Hepatocyte (in vitro differentiated cells): Measurements from ENCODE around the gene ZFYVE28.

Experiments used
- EZH2 ChIP-seq: fragments of 200-600 bp; sonication (generic); IDR thresholded peaks from 2 replicates; pipeline ENCODE4 v1.6.1; 2016; ENCODE audit warnings: antibody characterized with exemption, mild to moderate bottlenecking, borderline replicate concordance
- TF ChIP-seq, protein P1 (sequence below): fragments of 200-600 bp; sonication (generic); IDR thresholded peaks from 2 replicates; pipeline ENCODE4 v1.5.1; 2016; ENCODE audit warnings: antibody characterized with exemption, mild to moderate bottlenecking; ENCODE audit not compliant: poor library complexity

DNA sequence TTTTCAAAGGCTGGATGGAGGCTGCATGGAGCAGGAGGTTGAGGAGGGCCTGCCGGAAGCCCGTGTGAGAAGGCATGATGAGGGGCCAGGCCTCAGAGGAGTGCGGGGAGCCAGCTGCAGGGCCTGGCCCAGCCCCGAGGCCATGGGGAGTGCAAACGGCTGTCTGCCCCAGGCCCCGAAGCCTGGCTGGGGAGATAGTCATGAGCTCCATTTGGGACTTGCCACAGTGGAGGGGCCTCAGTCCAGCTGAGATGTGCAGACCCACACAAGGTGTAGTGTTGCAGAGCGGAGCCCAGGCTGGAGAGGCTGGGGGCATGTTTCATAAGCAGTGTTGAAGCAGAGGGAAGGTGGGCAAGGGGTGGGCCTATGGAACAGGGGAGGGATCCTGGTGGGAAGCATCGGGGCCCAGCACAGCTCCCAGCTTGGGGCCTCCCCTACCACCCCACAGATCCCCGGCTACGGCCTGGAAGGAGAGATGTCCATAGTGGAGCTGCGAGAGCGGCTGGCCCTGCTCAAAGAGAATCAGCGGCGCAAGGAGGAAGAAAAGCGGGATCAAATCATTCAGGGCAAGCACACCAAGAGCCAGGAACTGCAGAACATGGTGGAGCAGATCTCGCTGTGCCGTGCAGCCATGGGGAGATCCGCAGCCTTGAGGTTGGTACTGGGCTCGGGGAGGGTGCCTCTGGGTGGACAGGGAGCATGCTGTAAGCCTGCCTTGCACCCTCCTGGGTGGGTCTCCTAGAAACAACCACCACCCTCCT, 41.3 kb upstream of the ZFYVE28 start:
- TF ChIP-seq, protein P1, sequence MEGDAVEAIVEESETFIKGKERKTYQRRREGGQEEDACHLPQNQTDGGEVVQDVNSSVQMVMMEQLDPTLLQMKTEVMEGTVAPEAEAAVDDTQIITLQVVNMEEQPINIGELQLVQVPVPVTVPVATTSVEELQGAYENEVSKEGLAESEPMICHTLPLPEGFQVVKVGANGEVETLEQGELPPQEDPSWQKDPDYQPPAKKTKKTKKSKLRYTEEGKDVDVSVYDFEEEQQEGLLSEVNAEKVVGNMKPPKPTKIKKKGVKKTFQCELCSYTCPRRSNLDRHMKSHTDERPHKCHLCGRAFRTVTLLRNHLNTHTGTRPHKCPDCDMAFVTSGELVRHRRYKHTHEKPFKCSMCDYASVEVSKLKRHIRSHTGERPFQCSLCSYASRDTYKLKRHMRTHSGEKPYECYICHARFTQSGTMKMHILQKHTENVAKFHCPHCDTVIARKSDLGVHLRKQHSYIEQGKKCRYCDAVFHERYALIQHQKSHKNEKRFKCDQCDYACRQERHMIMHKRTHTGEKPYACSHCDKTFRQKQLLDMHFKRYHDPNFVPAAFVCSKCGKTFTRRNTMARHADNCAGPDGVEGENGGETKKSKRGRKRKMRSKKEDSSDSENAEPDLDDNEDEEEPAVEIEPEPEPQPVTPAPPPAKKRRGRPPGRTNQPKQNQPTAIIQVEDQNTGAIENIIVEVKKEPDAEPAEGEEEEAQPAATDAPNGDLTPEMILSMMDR: no peak
- TF ChIP-seq EZH2: no peak
